Measurements from ENCODE around the gene CA14.

DNA sequence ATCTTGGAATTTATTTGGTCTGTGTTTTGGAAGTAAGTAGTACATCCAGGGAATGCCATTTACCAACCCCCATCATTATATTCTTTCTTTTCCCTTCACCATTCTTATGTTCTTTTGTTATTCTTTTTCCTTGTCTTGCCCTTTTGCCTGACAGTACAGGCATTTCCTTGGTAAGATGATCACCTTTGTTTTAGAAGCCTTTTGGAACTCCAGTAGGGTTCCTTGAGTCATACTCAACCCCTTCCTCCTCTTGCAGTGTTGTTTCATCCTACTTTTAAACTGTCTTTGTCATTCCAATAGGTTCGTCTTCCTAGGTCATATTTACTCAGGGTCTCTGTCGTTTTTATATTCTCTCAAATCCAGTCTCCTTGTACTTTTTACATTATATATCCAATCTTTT, 45.3 kb downstream of the CA14 start:
- TF ChIP-seq CTCF (IDR thresholded peaks at IDR 0.05): no peak
- TF ChIP-seq POLR2A (IDR thresholded peaks at IDR 0.05): no peak

All from vagina (tissue), 2 donors.